HepG2 (cell line): Measurements from ENCODE around the gene PLCB1. TPM values are rescaled to one million over a fixed set of nuclear protein-coding genes. Genes with fewer than 3 reads are reported as not detected.
A peak's percentile ranks its signal among the peaks of the same experiment; 100 is the strongest.

Source experiments
- ATF2 ChIP-seq: sonication (generic); formaldehyde crosslinking; IDR thresholded peaks from 2 replicates; pipeline ENCODE4 v1.4.0; 2020; ENCODE audit warnings: missing genetic modification reagents
- LCORL ChIP-seq, 2 experiments: fragments of 450-650 bp in 1 of 2; sonication (generic) in 1 of 2; formaldehyde crosslinking in 1 of 2; IDR thresholded peaks; 2 replicates each; pipeline versions ENCODE4 v1.5.0 to v1.6.1; 2017 to 2020; ENCODE audit warnings: antibody characterized with exemption in 1 of 2, missing genetic modification reagents in 1 of 2
- MIXL1 ChIP-seq: IDR thresholded peaks from 2 replicates; pipeline ENCODE4 v1.6.1; 2016
- PATZ1 ChIP-seq: sonication (generic); formaldehyde crosslinking; IDR thresholded peaks from 2 replicates; pipeline ENCODE4 v1.4.0; 2020; ENCODE audit warnings: missing genetic modification reagents
- PAXIP1 ChIP-seq: sonication (generic); formaldehyde crosslinking; conservative IDR thresholded peaks from 2 replicates; pipeline ENCODE4 v1.4.0; 2020; ENCODE audit warnings: mild to moderate bottlenecking, missing genetic modification reagents, moderate library complexity
- PHF8 ChIP-seq: sonication (generic); formaldehyde crosslinking; IDR thresholded peaks from 2 replicates; pipeline ENCODE4 v1.5.0; 2020; ENCODE audit warnings: missing genetic modification reagents
- TOPORS ChIP-seq: sonication (generic); formaldehyde crosslinking; IDR thresholded peaks from 2 replicates; pipeline ENCODE4 v1.8.0; 2023; ENCODE audit warnings: mild to moderate bottlenecking, missing genetic modification reagents
- TSC22D2 ChIP-seq: sonication (generic); formaldehyde crosslinking; IDR thresholded peaks from 2 replicates; pipeline ENCODE4 v1.5.1; 2020; ENCODE audit warnings: missing genetic modification reagents, mild to moderate bottlenecking, borderline replicate concordance
- ZNF468 ChIP-seq: sonication (generic); formaldehyde crosslinking; IDR thresholded peaks from 2 replicates; pipeline ENCODE4 v1.8.0; 2022; ENCODE audit warnings: mild to moderate bottlenecking, moderate library complexity, missing genetic modification reagents
- ZNF589 ChIP-seq: sonication (generic); formaldehyde crosslinking; conservative IDR thresholded peaks from 2 replicates; pipeline ENCODE4 v1.8.0; 2022; ENCODE audit warnings: mild to moderate bottlenecking, moderate library complexity, missing genetic modification reagents
- polyA plus RNA-seq, 8 experiments: library from polyadenylated mRNA; depleted of rRNA in 3 of 8; stranded (reverse) in 7 of 8; unstranded in 1 of 8; fragments of >200 nt; fragmentation: Illumina TruSeq in 4 of 8; extraction: Trizol in 4 of 8; gene quantifications; 2 replicates each; pipeline versions ENCODE4 v1.2.1 to v1.2.3, GENCODE V29; 2011 to 2016; ENCODE audit warnings: low read depth in 4 of 8, missing spikeins in 1 of 8, mixed read lengths in 1 of 8; ENCODE audit not compliant: insufficient read depth in 1 of 8
- total RNA-seq, 5 experiments: library from RNA; depleted of rRNA; stranded (reverse); fragments of >200 nt; fragmentation: Illumina TruSeq; extraction: Trizol; gene quantifications; 2 replicates each; pipeline ENCODE4 v1.2.3, GENCODE V29; 2016; ENCODE audit warnings: low read depth in 1 of 5
- TF ChIP-seq, protein P1 (sequence below): sonication (generic); formaldehyde crosslinking; IDR thresholded peaks from 2 replicates; pipeline ENCODE4 v1.4.0; 2020; ENCODE audit warnings: missing genetic modification reagents
- TF ChIP-seq, protein P2 (sequence below): sonication (generic); formaldehyde crosslinking; IDR thresholded peaks from 2 replicates; pipeline ENCODE4 v1.5.0; 2020; ENCODE audit warnings: missing genetic modification reagents
- TF ChIP-seq, protein P3 (sequence below): sonication (generic); formaldehyde crosslinking; IDR thresholded peaks from 2 replicates; pipeline ENCODE4 v1.8.0; 2022; ENCODE audit warnings: missing genetic modification reagents, mild to moderate bottlenecking, inconsistent platforms, borderline replicate concordance

The PLCB1 gene
- total and polyA plus RNA-seq, 2 of the 13 experiments (the other 11 are each of a cell fraction or from before 2014, with no cell fraction given) = 42.4 to 55.9 TPM

DNA sequence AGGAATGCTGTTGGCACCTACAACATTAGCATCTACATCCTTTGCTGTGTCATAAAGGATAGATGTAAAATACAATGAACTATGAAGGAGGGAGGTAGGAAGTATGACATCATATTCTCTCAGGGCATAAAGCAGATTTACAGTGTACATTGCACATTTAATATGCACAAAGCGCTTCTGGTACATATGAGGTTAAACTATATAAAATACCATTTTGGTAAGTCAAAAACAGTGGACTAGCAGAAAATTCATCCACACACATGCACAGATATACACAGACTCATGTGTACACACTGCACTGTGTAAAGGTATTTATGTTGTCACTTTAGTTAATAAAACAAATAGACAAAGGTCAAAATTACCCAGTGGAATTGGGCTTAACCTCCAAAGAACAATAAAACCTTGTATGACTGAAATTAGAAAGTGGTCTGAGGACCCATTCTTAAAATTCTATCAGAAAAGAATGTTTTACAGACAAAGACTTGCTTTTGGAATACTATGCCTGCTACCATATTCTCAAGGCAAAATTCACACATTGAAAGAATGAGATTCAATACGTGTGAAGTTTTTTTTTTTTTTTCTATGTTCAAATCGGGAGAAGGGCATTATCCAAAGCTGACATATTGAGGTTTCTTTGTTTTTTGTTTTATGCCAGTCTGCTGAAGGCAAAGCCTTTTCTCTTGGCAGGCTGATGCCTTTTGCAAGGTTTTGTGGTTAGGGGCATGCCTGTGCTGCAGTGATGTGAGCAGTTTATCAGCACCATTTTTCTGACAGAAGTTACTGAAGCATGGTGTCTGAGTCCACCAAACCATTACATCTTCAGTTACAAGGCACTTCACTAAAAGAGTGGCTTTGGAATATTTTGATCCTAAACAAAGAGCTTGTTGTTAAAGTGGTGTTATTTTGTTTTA is 199.0 kb downstream of the PLCB1 start (continued):
- peak; percentile 88 for TF ChIP-seq PAXIP1
- TF ChIP-seq TOPORS (CRISPR knock-in tag) = no peak
- TF ChIP-seq, protein P1, sequence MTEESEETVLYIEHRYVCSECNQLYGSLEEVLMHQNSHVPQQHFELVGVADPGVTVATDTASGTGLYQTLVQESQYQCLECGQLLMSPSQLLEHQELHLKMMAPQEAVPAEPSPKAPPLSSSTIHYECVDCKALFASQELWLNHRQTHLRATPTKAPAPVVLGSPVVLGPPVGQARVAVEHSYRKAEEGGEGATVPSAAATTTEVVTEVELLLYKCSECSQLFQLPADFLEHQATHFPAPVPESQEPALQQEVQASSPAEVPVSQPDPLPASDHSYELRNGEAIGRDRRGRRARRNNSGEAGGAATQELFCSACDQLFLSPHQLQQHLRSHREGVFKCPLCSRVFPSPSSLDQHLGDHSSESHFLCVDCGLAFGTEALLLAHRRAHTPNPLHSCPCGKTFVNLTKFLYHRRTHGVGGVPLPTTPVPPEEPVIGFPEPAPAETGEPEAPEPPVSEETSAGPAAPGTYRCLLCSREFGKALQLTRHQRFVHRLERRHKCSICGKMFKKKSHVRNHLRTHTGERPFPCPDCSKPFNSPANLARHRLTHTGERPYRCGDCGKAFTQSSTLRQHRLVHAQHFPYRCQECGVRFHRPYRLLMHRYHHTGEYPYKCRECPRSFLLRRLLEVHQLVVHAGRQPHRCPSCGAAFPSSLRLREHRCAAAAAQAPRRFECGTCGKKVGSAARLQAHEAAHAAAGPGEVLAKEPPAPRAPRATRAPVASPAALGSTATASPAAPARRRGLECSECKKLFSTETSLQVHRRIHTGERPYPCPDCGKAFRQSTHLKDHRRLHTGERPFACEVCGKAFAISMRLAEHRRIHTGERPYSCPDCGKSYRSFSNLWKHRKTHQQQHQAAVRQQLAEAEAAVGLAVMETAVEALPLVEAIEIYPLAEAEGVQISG (CRISPR knock-in tag) = no peak
- peak; percentile 93 for TF ChIP-seq MIXL1 (CRISPR knock-in tag)
- no peak for TF ChIP-seq PHF8 (CRISPR knock-in tag)
- no peak for TF ChIP-seq PATZ1 (CRISPR knock-in tag)
- no peak for TF ChIP-seq ZNF589 (CRISPR knock-in tag)
- TF ChIP-seq, protein P2, sequence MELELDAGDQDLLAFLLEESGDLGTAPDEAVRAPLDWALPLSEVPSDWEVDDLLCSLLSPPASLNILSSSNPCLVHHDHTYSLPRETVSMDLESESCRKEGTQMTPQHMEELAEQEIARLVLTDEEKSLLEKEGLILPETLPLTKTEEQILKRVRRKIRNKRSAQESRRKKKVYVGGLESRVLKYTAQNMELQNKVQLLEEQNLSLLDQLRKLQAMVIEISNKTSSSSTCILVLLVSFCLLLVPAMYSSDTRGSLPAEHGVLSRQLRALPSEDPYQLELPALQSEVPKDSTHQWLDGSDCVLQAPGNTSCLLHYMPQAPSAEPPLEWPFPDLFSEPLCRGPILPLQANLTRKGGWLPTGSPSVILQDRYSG (CRISPR knock-in tag) = no peak
- TF ChIP-seq TSC22D2 = no peak
- TF ChIP-seq, protein P3, sequence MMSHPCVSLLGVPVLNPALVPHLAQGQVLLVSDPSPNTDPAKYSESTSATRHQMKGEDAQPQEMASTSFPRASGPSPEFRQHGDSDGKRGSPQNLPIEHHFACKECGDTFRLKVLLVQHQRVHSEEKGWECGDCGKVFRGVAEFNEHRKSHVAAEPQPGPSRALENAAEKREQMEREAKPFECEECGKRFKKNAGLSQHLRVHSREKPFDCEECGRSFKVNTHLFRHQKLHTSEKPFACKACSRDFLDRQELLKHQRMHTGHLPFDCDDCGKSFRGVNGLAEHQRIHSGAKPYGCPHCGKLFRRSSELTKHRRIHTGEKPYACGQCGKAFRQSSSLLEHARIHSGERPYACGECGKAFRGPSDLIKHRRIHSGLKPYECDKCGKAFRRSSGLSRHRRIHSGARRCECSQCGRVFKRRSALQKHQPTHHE (CRISPR knock-in tag) = no peak
- no peak for TF ChIP-seq ZNF468
- TF ChIP-seq LCORL (IDR thresholded peaks at IDR 0.05) = peak; percentile 88
- TF ChIP-seq LCORL (CRISPR knock-in tag; IDR thresholded peaks at IDR 0.05) = 0 out of 2 replicates have a peak, but pooled peaks have one; percentile 44
- peak; percentile 73; the same call in 1 of the 2 replicates for TF ChIP-seq ATF2 (CRISPR knock-in tag)
